NB4 (cell line): ENCODE measurements around the gene BATF.

Source experiments
- CTCF ChIP-seq: IDR thresholded peaks from one replicate; pipeline ENCODE4 v1.5.1; 2012; ENCODE audit warnings: low read depth, low read length
- MAX ChIP-seq: IDR thresholded peaks from 2 replicates; pipeline ENCODE4 v1.6.1; 2011; ENCODE audit warnings: low read depth, low read length
- MYC ChIP-seq: IDR thresholded peaks from 2 replicates; pipeline ENCODE4 v1.6.1; 2011; ENCODE audit warnings: low read depth, low read length
- POLR2A ChIP-seq: IDR thresholded peaks from 2 replicates; pipeline ENCODE4 v1.6.1; 2011; ENCODE audit warnings: mild to moderate bottlenecking; ENCODE audit not compliant: insufficient read length; ENCODE audit errors: extremely low read depth

GRCh38 chr14:75491376-75491978, 30.8 kb upstream of the BATF start:
- TF ChIP-seq CTCF (no peak), POLR2A (no peak), MYC (no peak), MAX (no peak)
